Measurements from ENCODE around the gene AWAT2. TPM values are rescaled to one million over a fixed set of nuclear protein-coding genes. Genes with fewer than 3 reads are reported as not detected.

AWAT2 gene
- total RNA-seq, 1 experiment from 2014 or later = not detected

DNA sequence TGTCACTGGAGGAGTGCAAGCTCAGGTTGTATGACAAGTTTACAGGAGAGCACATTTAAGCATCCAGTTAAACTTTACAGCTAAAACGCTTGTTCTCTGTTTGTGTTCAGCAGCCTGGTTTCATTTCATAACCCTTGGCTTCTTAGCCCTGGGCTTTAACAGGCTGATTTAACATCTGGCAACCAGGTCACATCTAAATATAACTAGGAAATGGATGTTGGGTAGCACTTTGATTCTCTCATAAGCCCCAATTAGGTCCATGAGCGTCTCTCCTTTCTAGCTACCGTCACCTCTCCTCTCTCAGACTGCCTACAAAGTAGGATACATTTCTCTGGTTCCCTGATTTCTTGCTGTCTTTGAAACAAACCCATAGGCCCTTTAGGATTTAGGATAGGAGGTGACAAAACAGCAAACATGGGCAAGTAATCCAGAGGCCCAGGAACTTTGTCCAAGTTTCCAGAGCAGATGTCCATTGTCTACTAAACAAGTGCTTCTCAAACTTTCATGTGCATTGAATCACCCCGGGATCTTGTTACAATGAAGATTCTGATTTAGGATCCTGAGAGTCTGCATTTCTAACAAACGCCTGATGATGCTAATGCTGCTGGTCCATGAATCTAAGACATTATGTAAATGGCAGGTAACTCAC lies 35.0 kb upstream of the AWAT2 start:
- Histone ChIP-seq H3K27me3 (replicated peaks; ENCODE audit: insufficient read depth, low read depth, low read length, poor library complexity) (no peaks in the 10 kb centered on the region), H3K4me3 (ENCODE audit: low read depth, low read length, poor library complexity, severe bottlenecking) (no peak overlapping the region), H3K4me1 (ENCODE audit: insufficient read depth, low read length, poor library complexity, severe bottlenecking) (no peaks in the 10 kb centered on the region), H3K27ac (ENCODE audit: low read depth, low read length, poor library complexity, severe bottlenecking) (no peak overlapping the region), H3K9me3 (ENCODE audit: low read depth, low read length, poor library complexity, severe bottlenecking) (no peaks in the 10 kb centered on the region), H3K36me3 (ENCODE audit: insufficient read depth, low read length, poor library complexity, severe bottlenecking) (no peaks in the 10 kb centered on the region)
- ChIA-PET POLR2A (ENCODE audit: low non-redundant PET) (no interaction called here), CTCF (no interaction called here)
- intact Hi-C loops (cut with micrococcal nuclease; ENCODE audit: unreplicated experiment) = no loop called here
- BruUV-seq (replicated peaks) = no TSS peak
- DNase-seq (ENCODE audit: low spot score) = no peak
- TF ChIP-seq, protein P1, sequence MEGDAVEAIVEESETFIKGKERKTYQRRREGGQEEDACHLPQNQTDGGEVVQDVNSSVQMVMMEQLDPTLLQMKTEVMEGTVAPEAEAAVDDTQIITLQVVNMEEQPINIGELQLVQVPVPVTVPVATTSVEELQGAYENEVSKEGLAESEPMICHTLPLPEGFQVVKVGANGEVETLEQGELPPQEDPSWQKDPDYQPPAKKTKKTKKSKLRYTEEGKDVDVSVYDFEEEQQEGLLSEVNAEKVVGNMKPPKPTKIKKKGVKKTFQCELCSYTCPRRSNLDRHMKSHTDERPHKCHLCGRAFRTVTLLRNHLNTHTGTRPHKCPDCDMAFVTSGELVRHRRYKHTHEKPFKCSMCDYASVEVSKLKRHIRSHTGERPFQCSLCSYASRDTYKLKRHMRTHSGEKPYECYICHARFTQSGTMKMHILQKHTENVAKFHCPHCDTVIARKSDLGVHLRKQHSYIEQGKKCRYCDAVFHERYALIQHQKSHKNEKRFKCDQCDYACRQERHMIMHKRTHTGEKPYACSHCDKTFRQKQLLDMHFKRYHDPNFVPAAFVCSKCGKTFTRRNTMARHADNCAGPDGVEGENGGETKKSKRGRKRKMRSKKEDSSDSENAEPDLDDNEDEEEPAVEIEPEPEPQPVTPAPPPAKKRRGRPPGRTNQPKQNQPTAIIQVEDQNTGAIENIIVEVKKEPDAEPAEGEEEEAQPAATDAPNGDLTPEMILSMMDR (conservative IDR thresholded peaks at IDR 0.05; ENCODE audit: low read depth, low read length) = no peak
- TF ChIP-seq EZH2 (IDR thresholded peaks at IDR 0.05; ENCODE audit: borderline replicate concordance, low read depth, low read length, poor library complexity, severe bottlenecking) = no peak

DNA sequence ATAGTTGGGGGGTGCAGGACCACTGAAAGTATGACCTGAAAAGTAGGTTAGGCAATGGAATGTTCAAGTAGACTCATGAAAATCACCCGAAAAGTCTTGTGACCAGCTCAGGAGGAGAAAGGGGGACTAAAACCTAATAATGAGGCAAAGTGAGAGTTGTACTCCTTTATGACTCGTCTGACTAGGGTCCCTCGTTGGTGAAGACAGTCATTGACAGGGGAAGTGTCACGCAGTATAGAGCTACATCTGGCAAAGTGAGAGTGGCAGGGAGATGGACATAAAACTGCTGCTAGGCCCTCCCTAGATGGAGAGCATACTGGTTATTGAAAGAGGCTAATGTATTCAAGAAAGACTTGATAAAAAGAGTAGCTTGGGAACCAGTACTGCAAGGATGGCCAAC lies 33.0 kb upstream of the AWAT2 start:
- H3K4me3 ChIP-seq (ENCODE audit: low read depth, low read length, poor library complexity, severe bottlenecking) = no peak overlapping the region
- H3K4me1 ChIP-seq (ENCODE audit: insufficient read depth, low read length, poor library complexity, severe bottlenecking) = no peaks in the 10 kb centered on the region
- H3K9me3 ChIP-seq (ENCODE audit: low read depth, low read length, poor library complexity, severe bottlenecking) = no peaks in the 10 kb centered on the region
- intact Hi-C loops (cut with micrococcal nuclease; ENCODE audit: unreplicated experiment) = no loop called here
- no peak for DNase-seq (ENCODE audit: low spot score)
- TF ChIP-seq EZH2 (IDR thresholded peaks at IDR 0.05; ENCODE audit: borderline replicate concordance, low read depth, low read length, poor library complexity, severe bottlenecking) = no peak
- TF ChIP-seq, protein P1 (conservative IDR thresholded peaks at IDR 0.05; ENCODE audit: low read depth, low read length) = no peak
- BruUV-seq (replicated peaks) = no TSS peak
- no peaks in the 10 kb centered on the region for H3K27me3 ChIP-seq (replicated peaks; ENCODE audit: insufficient read depth, low read depth, low read length, poor library complexity)
- ChIA-PET POLR2A (ENCODE audit: low non-redundant PET) (no interaction called here), CTCF (no interaction called here)
- H3K27ac ChIP-seq (ENCODE audit: low read depth, low read length, poor library complexity, severe bottlenecking) = no peak overlapping the region
- H3K36me3 ChIP-seq (ENCODE audit: insufficient read depth, low read length, poor library complexity, severe bottlenecking) = no peaks in the 10 kb centered on the region

DNA sequence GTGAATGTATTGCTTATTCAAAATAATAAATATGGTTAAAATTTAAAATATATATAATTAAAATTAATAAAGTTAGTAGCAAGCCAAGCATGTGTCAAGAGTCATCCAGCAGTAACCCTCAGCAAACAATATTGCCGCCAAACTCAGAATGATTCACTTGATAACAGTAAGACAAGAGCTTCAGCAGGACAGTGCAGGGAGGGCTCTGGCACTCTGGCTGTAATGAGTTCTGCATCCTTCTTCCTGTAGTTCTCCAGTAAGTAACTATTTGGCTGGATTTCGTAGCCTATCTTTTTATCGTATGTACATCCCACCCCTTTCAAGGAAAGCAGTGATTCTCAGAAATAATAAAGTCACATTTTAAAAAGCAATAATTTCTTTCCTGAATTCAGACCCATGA lies 30.1 kb upstream of the AWAT2 start:
- Histone ChIP-seq H3K4me1 (ENCODE audit: insufficient read depth, low read length, poor library complexity, severe bottlenecking) (no peaks in the 10 kb centered on the region), H3K36me3 (ENCODE audit: insufficient read depth, low read length, poor library complexity, severe bottlenecking) (no peaks in the 10 kb centered on the region), H3K9me3 (ENCODE audit: low read depth, low read length, poor library complexity, severe bottlenecking) (no peaks in the 10 kb centered on the region), H3K27me3 (replicated peaks; ENCODE audit: insufficient read depth, low read depth, low read length, poor library complexity) (no peaks in the 10 kb centered on the region), H3K4me3 (ENCODE audit: low read depth, low read length, poor library complexity, severe bottlenecking) (no peak overlapping the region), H3K27ac (ENCODE audit: low read depth, low read length, poor library complexity, severe bottlenecking) (no peak overlapping the region)
- ChIA-PET POLR2A (ENCODE audit: low non-redundant PET) (no interaction called here), CTCF (no interaction called here)
- DNase-seq (ENCODE audit: low spot score) = no peak
- intact Hi-C loops (cut with micrococcal nuclease; ENCODE audit: unreplicated experiment) = no loop called here
- no TSS peak for BruUV-seq (replicated peaks)
- no peak for TF ChIP-seq EZH2 (IDR thresholded peaks at IDR 0.05; ENCODE audit: borderline replicate concordance, low read depth, low read length, poor library complexity, severe bottlenecking)
- TF ChIP-seq, protein P1 (conservative IDR thresholded peaks at IDR 0.05; ENCODE audit: low read depth, low read length) = no peak
